Right lobe of liver (tissue), 4 donors: ENCODE data around the gene BORCS6.

Experiments
- POLR2A ChIP-seq: fragments of 450-650 bp; IDR thresholded peaks from one replicate; pipeline ENCODE4 v1.6.1; 2017; ENCODE audit warnings: antibody characterized with exemption, mild to moderate bottlenecking
- TF ChIP-seq, protein P1 (sequence below), 4 donors: fragments of 200-600 bp in 3 of 4; fragments of 450-650 bp in 1 of 4; IDR thresholded peaks; one replicate each; pipeline versions ENCODE4 v1.5.1 to v1.8.0; 2016 to 2022; ENCODE audit warnings: antibody characterized with exemption in 4 of 4, mild to moderate bottlenecking in 2 of 4
- donor health status: DM: no; HTN: no; CAD: no.
- donor health status: DM: no; HTN: no; CAD: no.
- donor health status: DM: no; HTN: yes; CAD: no.

- TF ChIP-seq, protein P1, sequence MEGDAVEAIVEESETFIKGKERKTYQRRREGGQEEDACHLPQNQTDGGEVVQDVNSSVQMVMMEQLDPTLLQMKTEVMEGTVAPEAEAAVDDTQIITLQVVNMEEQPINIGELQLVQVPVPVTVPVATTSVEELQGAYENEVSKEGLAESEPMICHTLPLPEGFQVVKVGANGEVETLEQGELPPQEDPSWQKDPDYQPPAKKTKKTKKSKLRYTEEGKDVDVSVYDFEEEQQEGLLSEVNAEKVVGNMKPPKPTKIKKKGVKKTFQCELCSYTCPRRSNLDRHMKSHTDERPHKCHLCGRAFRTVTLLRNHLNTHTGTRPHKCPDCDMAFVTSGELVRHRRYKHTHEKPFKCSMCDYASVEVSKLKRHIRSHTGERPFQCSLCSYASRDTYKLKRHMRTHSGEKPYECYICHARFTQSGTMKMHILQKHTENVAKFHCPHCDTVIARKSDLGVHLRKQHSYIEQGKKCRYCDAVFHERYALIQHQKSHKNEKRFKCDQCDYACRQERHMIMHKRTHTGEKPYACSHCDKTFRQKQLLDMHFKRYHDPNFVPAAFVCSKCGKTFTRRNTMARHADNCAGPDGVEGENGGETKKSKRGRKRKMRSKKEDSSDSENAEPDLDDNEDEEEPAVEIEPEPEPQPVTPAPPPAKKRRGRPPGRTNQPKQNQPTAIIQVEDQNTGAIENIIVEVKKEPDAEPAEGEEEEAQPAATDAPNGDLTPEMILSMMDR (IDR thresholded peaks at IDR 0.05), result no peak
- no peak for TF ChIP-seq POLR2A
Measured at GRCh38 chr17:8141741-8142140, 48.2 kb downstream of the BORCS6 start.
